ENCODE data around the gene MEGF11.

The MEGF11 gene

DNA sequence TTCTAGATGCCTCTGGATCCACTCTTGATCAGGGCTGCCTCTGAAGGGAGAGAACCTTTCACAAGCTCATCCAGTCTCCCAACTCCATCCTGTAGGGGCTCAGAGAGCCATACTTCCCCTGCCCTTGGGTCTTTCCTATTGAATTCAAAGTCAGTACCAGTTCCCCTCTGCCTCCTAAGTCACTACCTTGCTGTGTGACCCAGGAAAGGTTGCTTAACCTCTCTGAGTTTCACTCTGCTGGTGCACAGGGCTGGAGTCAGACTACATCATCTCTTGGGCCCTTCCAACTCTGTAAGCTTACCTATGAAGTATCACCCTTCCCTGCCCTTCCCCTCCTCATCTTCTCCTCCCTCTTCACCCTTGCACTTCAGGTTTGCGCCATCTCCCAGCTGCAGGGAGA lies 117.9 kb downstream of the MEGF11 start:
- H3K4me2 ChIP-seq (ENCODE audit: low read length), result no peak overlapping the region
- peaks cover 3% of the 10 kb centered on the region for H3K4me1 ChIP-seq
- no peak overlapping the region for H3K9ac ChIP-seq
- H3K27me3 ChIP-seq (ENCODE audit: control insufficient read depth, insufficient read depth, low read length), result no peaks in the 10 kb centered on the region
- no peaks in the 10 kb centered on the region for H3K9me3 ChIP-seq (ENCODE audit: control insufficient read depth, low read length)
- H2AFZ ChIP-seq, result no peak overlapping the region
- H3K79me2 ChIP-seq, result no peaks in the 10 kb centered on the region
- H3K27ac ChIP-seq, result no peak overlapping the region
- H3K36me3 ChIP-seq (ENCODE audit: control insufficient read depth, insufficient read depth, low read length), result no peaks in the 10 kb centered on the region
- H3K4me3 ChIP-seq (ENCODE audit: low read depth, low read length), result no peak overlapping the region
- TF ChIP-seq, protein P1, sequence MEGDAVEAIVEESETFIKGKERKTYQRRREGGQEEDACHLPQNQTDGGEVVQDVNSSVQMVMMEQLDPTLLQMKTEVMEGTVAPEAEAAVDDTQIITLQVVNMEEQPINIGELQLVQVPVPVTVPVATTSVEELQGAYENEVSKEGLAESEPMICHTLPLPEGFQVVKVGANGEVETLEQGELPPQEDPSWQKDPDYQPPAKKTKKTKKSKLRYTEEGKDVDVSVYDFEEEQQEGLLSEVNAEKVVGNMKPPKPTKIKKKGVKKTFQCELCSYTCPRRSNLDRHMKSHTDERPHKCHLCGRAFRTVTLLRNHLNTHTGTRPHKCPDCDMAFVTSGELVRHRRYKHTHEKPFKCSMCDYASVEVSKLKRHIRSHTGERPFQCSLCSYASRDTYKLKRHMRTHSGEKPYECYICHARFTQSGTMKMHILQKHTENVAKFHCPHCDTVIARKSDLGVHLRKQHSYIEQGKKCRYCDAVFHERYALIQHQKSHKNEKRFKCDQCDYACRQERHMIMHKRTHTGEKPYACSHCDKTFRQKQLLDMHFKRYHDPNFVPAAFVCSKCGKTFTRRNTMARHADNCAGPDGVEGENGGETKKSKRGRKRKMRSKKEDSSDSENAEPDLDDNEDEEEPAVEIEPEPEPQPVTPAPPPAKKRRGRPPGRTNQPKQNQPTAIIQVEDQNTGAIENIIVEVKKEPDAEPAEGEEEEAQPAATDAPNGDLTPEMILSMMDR (IDR thresholded peaks at IDR 0.05), result no peak

DNA sequence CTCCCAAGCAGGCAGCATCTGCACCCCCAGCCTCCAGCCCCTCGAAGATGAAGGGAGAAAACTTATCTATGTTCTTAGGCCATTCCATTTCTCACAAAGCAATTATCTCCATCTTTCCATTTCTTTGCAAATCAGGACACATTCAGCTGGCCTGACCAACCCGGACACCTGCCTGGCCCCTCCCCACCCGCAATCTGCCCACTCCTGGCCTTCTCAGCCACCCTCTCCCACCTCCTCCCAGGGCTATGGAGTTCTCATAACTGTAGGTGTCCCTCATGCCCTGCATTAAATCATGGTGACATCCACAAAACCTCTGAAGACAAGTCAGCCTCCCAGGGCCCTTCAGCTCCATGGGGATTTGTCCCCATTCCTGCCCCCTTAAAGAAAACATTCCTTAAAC lies 119.3 kb downstream of the MEGF11 start:
- Histone ChIP-seq H3K4me3 (ENCODE audit: low read depth, low read length) (no peak overlapping the region), H3K79me2 (no peaks in the 10 kb centered on the region), H3K36me3 (ENCODE audit: control insufficient read depth, insufficient read depth, low read length) (no peaks in the 10 kb centered on the region), H3K9me3 (ENCODE audit: control insufficient read depth, low read length) (no peaks in the 10 kb centered on the region), H3K27me3 (ENCODE audit: control insufficient read depth, insufficient read depth, low read length) (no peaks in the 10 kb centered on the region), H3K27ac (no peak overlapping the region), H2AFZ (no peak overlapping the region), H3K9ac (no peak overlapping the region), H3K4me1 (peaks cover 3% of the 10 kb centered on the region), H3K4me2 (ENCODE audit: low read length) (no peak overlapping the region)
- TF ChIP-seq, protein P1 (IDR thresholded peaks at IDR 0.05), result no peak

DNA sequence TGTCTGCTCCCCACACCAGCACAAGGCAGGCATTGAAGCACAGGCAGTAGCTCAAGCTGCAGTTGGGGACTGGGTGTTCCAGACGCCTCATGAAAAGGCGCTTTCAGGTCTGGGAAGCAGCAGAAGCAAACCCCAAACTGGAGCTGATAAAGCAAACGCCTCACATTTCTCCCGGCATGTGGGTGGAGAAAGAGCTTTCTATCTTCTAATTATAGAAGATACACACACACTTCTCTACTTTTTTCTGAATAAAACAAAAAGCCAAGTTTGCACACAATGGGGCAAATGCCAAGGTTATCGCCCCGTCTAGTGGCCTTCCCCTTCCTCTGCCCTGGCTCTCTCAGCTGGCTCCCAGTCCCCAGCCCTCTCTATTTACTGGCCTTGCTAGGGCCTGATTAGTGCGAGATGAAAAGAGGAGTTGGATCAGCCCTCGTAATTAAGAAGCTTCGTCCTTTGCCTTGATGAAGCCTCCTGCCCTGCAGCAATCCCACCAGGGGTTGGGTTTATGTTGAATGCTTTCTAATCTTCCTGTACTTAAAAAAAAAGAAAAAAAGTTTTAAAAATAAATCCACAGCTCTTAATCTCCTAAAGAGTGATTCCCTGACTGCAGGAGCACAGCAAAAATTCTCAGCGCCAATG lies 120.2 kb downstream of the MEGF11 start:
- TF ChIP-seq, protein P1 (IDR thresholded peaks at IDR 0.05), result no peak
- Histone ChIP-seq H2AFZ (no peak overlapping the region), H3K27ac (no peak overlapping the region)

DNA sequence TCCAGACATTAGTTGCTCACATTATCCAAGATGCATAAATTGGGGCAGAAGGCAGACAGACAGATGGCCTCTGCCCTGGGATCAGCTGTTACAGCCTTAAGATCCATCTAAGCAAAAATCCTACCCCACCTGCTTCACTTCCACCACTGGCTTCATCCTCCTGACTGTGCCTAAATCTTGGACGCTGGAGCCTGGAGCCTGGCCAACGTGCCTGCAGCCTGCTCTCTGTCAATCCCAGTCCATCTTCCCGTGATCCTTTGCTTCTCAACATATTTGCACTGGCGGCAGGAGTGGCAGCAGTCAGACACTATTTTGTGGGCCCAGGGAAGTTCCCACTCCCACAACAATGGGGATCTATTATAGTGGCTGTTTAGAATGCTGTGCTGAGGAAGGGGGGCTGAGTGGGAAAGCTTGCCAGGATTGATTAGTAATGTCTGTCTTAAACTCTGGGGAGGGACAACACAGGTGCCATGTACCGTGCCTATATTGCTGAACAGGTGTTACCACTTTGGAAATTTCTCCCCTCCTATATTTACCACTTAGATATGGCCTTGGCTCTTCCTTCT lies 121.2 kb downstream of the MEGF11 start:
- Histone ChIP-seq H3K4me3 (ENCODE audit: low read depth, low read length) (no peak overlapping the region), H3K4me1 (peaks cover 3% of the 10 kb centered on the region), H3K9me3 (ENCODE audit: control insufficient read depth, low read length) (no peaks in the 10 kb centered on the region), H3K9ac (no peak overlapping the region), H2AFZ (no peak overlapping the region), H3K27ac (no peak overlapping the region), H3K79me2 (no peaks in the 10 kb centered on the region), H3K4me2 (ENCODE audit: low read length) (no peak overlapping the region), H3K27me3 (ENCODE audit: control insufficient read depth, insufficient read depth, low read length) (no peaks in the 10 kb centered on the region), H3K36me3 (ENCODE audit: control insufficient read depth, insufficient read depth, low read length) (no peaks in the 10 kb centered on the region)
- TF ChIP-seq, protein P1 (IDR thresholded peaks at IDR 0.05), result no peak

More for the DNA sequence above, 120.2 kb downstream of the MEGF11 start:
- peaks cover 3% of the 10 kb centered on the region for H3K4me1 ChIP-seq
- H3K27me3 ChIP-seq (ENCODE audit: control insufficient read depth, insufficient read depth, low read length), result no peaks in the 10 kb centered on the region
- no peak overlapping the region for H3K9ac ChIP-seq
- no peaks in the 10 kb centered on the region for H3K79me2 ChIP-seq
- no peak overlapping the region for H3K4me3 ChIP-seq (ENCODE audit: low read depth, low read length)
- no peaks in the 10 kb centered on the region for H3K36me3 ChIP-seq (ENCODE audit: control insufficient read depth, insufficient read depth, low read length)
- no peaks in the 10 kb centered on the region for H3K9me3 ChIP-seq (ENCODE audit: control insufficient read depth, low read length)
- no peak overlapping the region for H3K4me2 ChIP-seq (ENCODE audit: low read length)

DNA sequence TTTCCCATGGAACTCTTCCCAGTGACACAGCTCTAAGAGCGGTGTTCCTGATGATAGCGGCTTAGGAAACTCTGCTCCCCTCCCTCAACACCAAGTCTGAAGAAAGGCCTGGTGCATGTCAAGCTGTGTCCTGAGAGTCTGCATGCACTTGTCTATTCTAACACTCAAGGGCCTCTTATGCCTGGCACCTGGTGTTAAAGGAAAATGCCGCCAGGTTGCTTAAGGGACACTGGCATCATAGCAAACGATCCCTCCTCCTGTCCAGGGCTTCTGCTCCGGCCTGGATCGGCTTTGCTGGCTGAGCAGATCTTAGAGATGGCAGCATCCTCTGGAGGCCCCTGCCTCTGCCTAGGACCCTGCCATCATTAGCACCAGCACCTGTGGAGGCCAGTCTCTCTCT lies 121.7 kb downstream of the MEGF11 start:
- Histone ChIP-seq H3K27ac (no peak overlapping the region), H3K9me3 (ENCODE audit: control insufficient read depth, low read length) (no peaks in the 10 kb centered on the region), H2AFZ (no peak overlapping the region), H3K4me1 (peaks cover 3% of the 10 kb centered on the region), H3K79me2 (no peaks in the 10 kb centered on the region), H3K27me3 (ENCODE audit: control insufficient read depth, insufficient read depth, low read length) (no peaks in the 10 kb centered on the region), H3K36me3 (ENCODE audit: control insufficient read depth, insufficient read depth, low read length) (no peaks in the 10 kb centered on the region), H3K9ac (no peak overlapping the region), H3K4me3 (ENCODE audit: low read depth, low read length) (no peak overlapping the region), H3K4me2 (ENCODE audit: low read length) (no peak overlapping the region)
- TF ChIP-seq, protein P1 (IDR thresholded peaks at IDR 0.05), result no peak

All from parathyroid adenoma (tissue), 2 donors.